ENCODE measurements around the gene MYO1G.

MYO1G gene

DNA sequence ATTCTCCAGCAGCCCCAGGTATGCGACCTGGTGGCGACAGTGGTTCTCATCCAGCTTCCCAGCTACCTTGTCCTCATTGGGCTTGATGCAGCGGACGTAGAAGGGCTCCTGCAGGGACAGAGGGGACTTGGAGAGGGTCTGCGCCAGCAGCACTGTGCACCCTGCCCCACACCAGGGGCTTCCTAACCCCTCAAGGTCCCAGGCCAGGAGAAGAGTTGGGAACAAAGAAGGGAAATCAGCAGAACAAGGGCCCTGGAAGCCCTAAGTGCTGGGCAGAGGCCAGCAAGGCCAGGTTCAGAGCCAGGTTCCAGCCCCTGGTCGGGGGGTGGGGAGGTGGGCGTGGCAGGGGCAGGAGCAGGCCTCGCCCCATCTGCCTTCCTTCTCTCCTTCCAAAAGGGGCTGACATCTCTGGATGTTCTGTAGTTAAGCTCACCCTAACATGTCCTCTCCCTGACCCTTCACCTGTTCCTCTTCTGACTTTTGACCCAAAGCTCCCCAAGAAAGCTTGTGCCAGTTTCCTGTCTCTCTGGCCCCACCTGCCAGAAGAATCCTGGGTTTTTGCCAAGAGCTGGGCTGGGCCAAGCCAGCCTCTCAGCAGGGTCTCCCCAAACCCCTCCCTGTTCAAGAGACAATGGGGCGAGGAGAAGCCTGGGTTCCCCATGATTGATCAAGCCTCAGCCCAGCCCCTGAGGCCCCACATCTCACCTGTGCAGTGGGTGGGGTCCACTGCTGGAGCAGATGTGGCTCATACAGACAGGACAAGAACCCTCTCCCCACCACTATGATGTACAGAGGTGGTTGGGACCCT, 11.9 kb downstream of the MYO1G start:
- Histone ChIP-seq H3K4me2 (ENCODE audit: low read length, poor library complexity, severe bottlenecking) (no peak overlapping the region), H3K4me3 (ENCODE audit: insufficient read depth in 1 of 2, low read depth in 1 of 2, low read length in 2 of 2) (no peak overlapping the region), H4K91ac (ENCODE audit: low read length) (no peak overlapping the region), H3K4me1 (ENCODE audit: control insufficient read depth, insufficient read depth, low read depth, low read length) (peaks cover 9% of the 10 kb centered on the region), H3K36me3 (ENCODE audit: control insufficient read depth in 1 of 2, insufficient read depth in 2 of 2, low read depth in 1 of 2, low read length in 2 of 2) (no peaks in the 10 kb centered on the region), H2AK5ac (ENCODE audit: low read length, severe bottlenecking) (no peak overlapping the region), H3K18ac (ENCODE audit: low read depth in 1 of 2, low read length in 2 of 2) (no peak overlapping the region), H3K4ac (ENCODE audit: low read depth in 1 of 2, low read length in 2 of 2) (no peak overlapping the region), H2AFZ (ENCODE audit: low read depth, low read length) (no peak overlapping the region), H3K9me3 (ENCODE audit: control insufficient read depth, low read length) (no peaks in the 10 kb centered on the region), H3K9ac (ENCODE audit: low read length) (no peak overlapping the region), H3K14ac (ENCODE audit: low read length in 2 of 2) (no peak overlapping the region), H3K79me1 (replicated peaks; ENCODE audit: low read length, poor library complexity, severe bottlenecking) (no peaks in the 10 kb centered on the region), H3K27me3 (ENCODE audit: control insufficient read depth in 1 of 2, insufficient read depth in 1 of 2, low read length in 2 of 2) (peaks cover 10 to 40% of the 10 kb centered on the region in 2 experiments), H2BK15ac (ENCODE audit: low read depth, poor library complexity, severe bottlenecking) (no peak overlapping the region), H4K8ac (ENCODE audit: low read length) (no peak overlapping the region), H2BK12ac (ENCODE audit: low read length in 2 of 2) (no peak overlapping the region), H2BK5ac (ENCODE audit: low read depth, low read length, poor library complexity, severe bottlenecking) (no peak overlapping the region), H3K23ac (ENCODE audit: low read length in 2 of 2) (no peak overlapping the region), H2BK120ac (ENCODE audit: low read depth, low read length) (no peak overlapping the region), H3K27ac (ENCODE audit: low read length, poor library complexity, severe bottlenecking) (no peak overlapping the region)
- no peak for DNase-seq
- 71% methylated on average over 8 of the region's 9 CpGs for WGBS

DNA sequence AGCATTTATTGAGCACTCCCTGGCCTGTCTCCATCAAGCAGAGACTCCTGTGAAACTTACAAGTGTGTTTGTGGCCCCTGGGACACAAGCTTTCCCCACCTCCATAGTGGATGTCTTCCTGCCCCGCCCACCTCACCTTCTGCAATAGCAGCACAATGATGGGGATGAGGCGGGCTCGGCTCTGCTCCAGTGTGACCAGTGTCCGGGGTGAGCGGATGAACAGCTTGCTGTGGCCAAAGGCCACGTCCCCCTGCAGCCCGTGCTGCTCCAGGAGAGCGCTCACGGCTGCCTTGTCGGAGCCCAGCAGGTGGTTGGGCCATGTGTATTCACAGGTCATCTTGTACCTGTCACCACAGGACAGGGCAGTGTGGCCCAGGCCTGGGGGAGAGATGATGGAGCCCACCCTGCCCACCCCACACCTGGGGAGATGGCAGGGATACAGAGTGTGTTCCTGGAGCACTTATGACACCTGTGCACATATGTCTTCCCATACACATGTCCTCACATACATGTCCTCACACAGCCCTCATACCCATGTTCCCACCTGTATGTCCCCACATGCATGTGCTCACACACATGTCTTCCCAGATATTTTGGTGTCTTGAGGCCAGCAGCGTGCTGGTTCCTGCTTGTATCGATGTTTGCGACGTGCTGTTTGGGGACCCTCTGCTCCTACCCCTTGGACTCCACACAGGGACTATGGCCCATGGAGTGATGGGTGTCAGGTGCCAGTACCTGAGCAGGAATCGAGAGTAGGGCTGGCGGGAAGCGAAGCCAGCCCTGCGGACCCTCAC, 12.7 kb downstream of the MYO1G start:
- Histone ChIP-seq H4K91ac (ENCODE audit: low read length) (no peak overlapping the region), H3K14ac (ENCODE audit: low read length in 2 of 2) (no peak overlapping the region), H2AFZ (ENCODE audit: low read depth, low read length) (no peak overlapping the region), H3K27me3 (ENCODE audit: control insufficient read depth in 1 of 2, insufficient read depth in 1 of 2, low read length in 2 of 2) (peaks cover 6 to 45% of the 10 kb centered on the region in 2 experiments), H3K4me3 (ENCODE audit: insufficient read depth in 1 of 2, low read depth in 1 of 2, low read length in 2 of 2) (no peak overlapping the region), H3K9me3 (ENCODE audit: control insufficient read depth, low read length) (no peaks in the 10 kb centered on the region), H2AK5ac (ENCODE audit: low read length, severe bottlenecking) (no peak overlapping the region), H2BK15ac (ENCODE audit: low read depth, poor library complexity, severe bottlenecking) (no peak overlapping the region), H3K9ac (ENCODE audit: low read length) (no peak overlapping the region), H3K79me1 (replicated peaks; ENCODE audit: low read length, poor library complexity, severe bottlenecking) (no peaks in the 10 kb centered on the region), H2BK12ac (ENCODE audit: low read length in 2 of 2) (no peak overlapping the region), H3K4me1 (ENCODE audit: control insufficient read depth, insufficient read depth, low read depth, low read length) (peaks cover 9% of the 10 kb centered on the region), H2BK120ac (ENCODE audit: low read depth, low read length) (no peak overlapping the region), H3K4ac (ENCODE audit: low read depth in 1 of 2, low read length in 2 of 2) (no peak overlapping the region), H4K8ac (ENCODE audit: low read length) (no peak overlapping the region), H3K18ac (ENCODE audit: low read depth in 1 of 2, low read length in 2 of 2) (no peak overlapping the region), H3K27ac (ENCODE audit: low read length, poor library complexity, severe bottlenecking) (no peak overlapping the region), H3K36me3 (ENCODE audit: control insufficient read depth in 1 of 2, insufficient read depth in 2 of 2, low read depth in 1 of 2, low read length in 2 of 2) (no peaks in the 10 kb centered on the region), H3K4me2 (ENCODE audit: low read length, poor library complexity, severe bottlenecking) (no peak overlapping the region), H3K23ac (ENCODE audit: low read length in 2 of 2) (no peak overlapping the region), H2BK5ac (ENCODE audit: low read depth, low read length, poor library complexity, severe bottlenecking) (no peak overlapping the region)
- WGBS, result 89% methylated on average over 18 of the region's 18 CpGs
- DNase-seq, result no peak

DNA sequence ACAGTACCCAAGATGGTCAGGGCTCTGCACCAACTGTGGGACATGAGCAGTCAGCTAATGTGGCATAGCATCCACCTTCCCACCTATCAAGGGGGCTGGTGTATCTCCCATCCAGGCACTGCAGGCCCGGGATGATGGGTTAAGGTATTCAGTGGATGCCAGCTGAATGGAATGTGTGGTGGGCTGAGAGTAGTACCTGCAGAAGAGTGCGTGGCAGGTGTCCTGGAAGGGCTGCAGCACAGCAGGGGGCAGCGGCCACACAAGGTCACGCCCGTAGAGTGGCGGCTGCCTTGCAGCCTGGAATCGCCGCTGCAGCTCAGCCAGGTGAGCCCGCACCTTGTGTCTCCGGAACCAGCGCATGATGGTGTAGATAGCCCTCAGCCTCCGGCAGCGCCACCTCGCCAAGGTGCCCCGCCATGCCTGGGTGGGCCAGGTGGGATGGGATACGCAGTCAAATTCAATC, 13.3 kb downstream of the MYO1G start:
- Histone ChIP-seq H3K4me2 (ENCODE audit: low read length, poor library complexity, severe bottlenecking) (no peak overlapping the region), H2BK120ac (ENCODE audit: low read depth, low read length) (no peak overlapping the region)
- WGBS, result 97% methylated on average over 16 of the region's 16 CpGs

DNA sequence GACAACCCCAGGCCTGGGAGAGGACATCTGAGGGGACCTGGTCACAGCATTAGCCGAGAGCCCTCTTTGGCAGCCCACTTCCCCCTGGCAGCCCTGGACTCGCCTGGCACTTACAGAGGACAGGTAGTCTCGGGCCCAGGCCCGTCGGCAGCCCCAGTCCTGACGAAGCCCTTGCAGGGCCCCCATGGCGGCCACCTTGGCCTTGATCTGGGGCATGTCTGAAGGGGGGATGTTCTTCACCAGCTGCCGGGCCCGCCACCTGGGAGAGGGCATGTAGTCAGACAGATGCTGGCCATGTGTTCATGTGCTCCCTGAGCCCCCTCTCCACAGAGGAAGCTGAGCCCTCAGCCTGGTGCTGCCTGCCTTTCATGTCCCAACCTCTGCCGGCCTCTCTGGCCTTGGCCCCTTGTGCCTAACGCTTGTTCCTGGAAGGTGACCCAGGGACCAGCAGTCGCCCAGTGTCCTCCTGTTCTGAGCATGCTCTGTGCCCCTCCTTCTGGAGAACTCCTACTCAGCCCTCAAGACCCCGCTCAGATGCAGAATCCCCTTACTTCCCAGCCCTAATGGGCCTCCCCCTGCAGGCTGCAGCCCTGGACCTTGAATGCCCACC, 13.9 kb downstream of the MYO1G start:
- Histone ChIP-seq H2BK12ac (ENCODE audit: low read length in 2 of 2) (no peak overlapping the region), H2AK5ac (ENCODE audit: low read length, severe bottlenecking) (no peak overlapping the region), H3K27ac (ENCODE audit: low read length, poor library complexity, severe bottlenecking) (no peak overlapping the region), H2BK15ac (ENCODE audit: low read depth, poor library complexity, severe bottlenecking) (no peak overlapping the region), H3K4ac (ENCODE audit: low read depth in 1 of 2, low read length in 2 of 2) (no peak overlapping the region), H4K8ac (ENCODE audit: low read length) (no peak overlapping the region), H2BK120ac (ENCODE audit: low read depth, low read length) (no peak overlapping the region), H3K9me3 (ENCODE audit: control insufficient read depth, low read length) (no peaks in the 10 kb centered on the region), H3K23ac (ENCODE audit: low read length in 2 of 2) (no peak overlapping the region), H3K4me2 (ENCODE audit: low read length, poor library complexity, severe bottlenecking) (no peak overlapping the region), H3K27me3 (ENCODE audit: control insufficient read depth in 1 of 2, insufficient read depth in 1 of 2, low read length in 2 of 2) (peaks cover 13 to 44% of the 10 kb centered on the region in 2 experiments), H2AFZ (ENCODE audit: low read depth, low read length) (no peak overlapping the region), H2BK5ac (ENCODE audit: low read depth, low read length, poor library complexity, severe bottlenecking) (no peak overlapping the region), H3K14ac (ENCODE audit: low read length in 2 of 2) (no peak overlapping the region), H3K79me1 (replicated peaks; ENCODE audit: low read length, poor library complexity, severe bottlenecking) (no peaks in the 10 kb centered on the region), H4K91ac (ENCODE audit: low read length) (no peak overlapping the region), H3K4me1 (ENCODE audit: control insufficient read depth, insufficient read depth, low read depth, low read length) (peaks cover 9% of the 10 kb centered on the region), H3K4me3 (ENCODE audit: insufficient read depth in 1 of 2, low read depth in 1 of 2, low read length in 2 of 2) (no peak overlapping the region), H3K9ac (ENCODE audit: low read length) (no peak overlapping the region), H3K18ac (ENCODE audit: low read depth in 1 of 2, low read length in 2 of 2) (no peak overlapping the region), H3K36me3 (ENCODE audit: control insufficient read depth in 1 of 2, insufficient read depth in 2 of 2, low read depth in 1 of 2, low read length in 2 of 2) (no peaks in the 10 kb centered on the region)
- 95% methylated on average over 13 of the region's 13 CpGs for WGBS
- DNase-seq, result no peak

More for the DNA sequence above, 13.3 kb downstream of the MYO1G start:
- H3K79me1 ChIP-seq (replicated peaks; ENCODE audit: low read length, poor library complexity, severe bottlenecking), result no peaks in the 10 kb centered on the region
- peaks cover 7 to 44% of the 10 kb centered on the region in 2 experiments for H3K27me3 ChIP-seq (ENCODE audit: control insufficient read depth in 1 of 2, insufficient read depth in 1 of 2, low read length in 2 of 2)
- H2BK12ac ChIP-seq (ENCODE audit: low read length in 2 of 2), result no peak overlapping the region
- no peak overlapping the region for H3K27ac ChIP-seq (ENCODE audit: low read length, poor library complexity, severe bottlenecking)
- no peak overlapping the region for H2BK5ac ChIP-seq (ENCODE audit: low read depth, low read length, poor library complexity, severe bottlenecking)
- H3K9me3 ChIP-seq (ENCODE audit: control insufficient read depth, low read length), result no peaks in the 10 kb centered on the region
- H3K36me3 ChIP-seq (ENCODE audit: control insufficient read depth in 1 of 2, insufficient read depth in 2 of 2, low read depth in 1 of 2, low read length in 2 of 2), result no peaks in the 10 kb centered on the region
- no peak overlapping the region for H3K18ac ChIP-seq (ENCODE audit: low read depth in 1 of 2, low read length in 2 of 2)
- H3K23ac ChIP-seq (ENCODE audit: low read length in 2 of 2), result no peak overlapping the region
- H4K91ac ChIP-seq (ENCODE audit: low read length), result no peak overlapping the region
- H2BK15ac ChIP-seq (ENCODE audit: low read depth, poor library complexity, severe bottlenecking), result no peak overlapping the region
- DNase-seq, result no peak
- H4K8ac ChIP-seq (ENCODE audit: low read length), result no peak overlapping the region
- no peak overlapping the region for H3K9ac ChIP-seq (ENCODE audit: low read length)
- H3K4me1 ChIP-seq (ENCODE audit: control insufficient read depth, insufficient read depth, low read depth, low read length), result peaks cover 9% of the 10 kb centered on the region
- H3K4me3 ChIP-seq (ENCODE audit: insufficient read depth in 1 of 2, low read depth in 1 of 2, low read length in 2 of 2), result no peak overlapping the region
- no peak overlapping the region for H2AFZ ChIP-seq (ENCODE audit: low read depth, low read length)
- H2AK5ac ChIP-seq (ENCODE audit: low read length, severe bottlenecking), result no peak overlapping the region
- H3K14ac ChIP-seq (ENCODE audit: low read length in 2 of 2), result no peak overlapping the region
- H3K4ac ChIP-seq (ENCODE audit: low read depth in 1 of 2, low read length in 2 of 2), result no peak overlapping the region

Measured in mesenchymal stem cell (in vitro differentiated cells and primary cell).